Stomach (tissue), 9 donors: ENCODE results near the gene ELAVL4. TPM values are rescaled to one million over a fixed set of nuclear protein-coding genes. Genes with fewer than 3 reads are reported as not detected.
A peak's percentile ranks its signal among the peaks of the same experiment; 100 is the strongest.

Experiments used
- DNase-seq, 2 donors: peaks; one replicate each; pipeline versions ENCODE4 v3.0.0 to v3.0.0-alpha.2; 2013 to 2019
- H3K27ac ChIP-seq, 5 donors: fragments of 200-600 bp in 4 of 5; sonication (generic) in 4 of 5; one replicate each; pipeline ENCODE4 v1.5.1; 2013 to 2019; ENCODE audit warnings: mild to moderate bottlenecking in 1 of 5, moderate library complexity in 1 of 5
- H3K27me3 ChIP-seq, 3 donors: fragments of 200-600 bp; sonication (generic); one replicate each; pipeline ENCODE4 v1.5.1; 2017 to 2019; ENCODE audit warnings: mixed run types in 1 of 3
- H3K36me3 ChIP-seq, 4 donors: fragments of 200-600 bp; sonication (generic); 1 replicate in 3 of 4; 2 replicates in 1 of 4; pipeline ENCODE4 v1.5.1; 2016 to 2019
- H3K4me1 ChIP-seq, 4 donors: fragments of 200-600 bp; sonication (generic); one replicate each; pipeline ENCODE4 v1.5.1; 2016 to 2019
- H3K4me3 ChIP-seq, 4 donors: fragments of 200-600 bp; sonication (generic) in 3 of 4; one replicate each; pipeline ENCODE4 v1.5.1; 2016 to 2019; ENCODE audit warnings: mild to moderate bottlenecking in 1 of 4
- H3K9me3 ChIP-seq, 4 donors: fragments of 200-600 bp; sonication (generic); one replicate each; pipeline ENCODE4 v1.5.1; 2016 to 2019
- EP300 ChIP-seq: sonication (generic); formaldehyde crosslinking; IDR thresholded peaks from one replicate; pipeline ENCODE4 v1.6.1; 2017; ENCODE audit warnings: antibody characterized with exemption
- POLR2A ChIP-seq, 4 donors: fragments of 450-650 bp; IDR thresholded peaks; one replicate each; pipeline ENCODE4 v1.6.1; 2016; ENCODE audit warnings: antibody characterized with exemption in 4 of 4, control low read depth in 2 of 4, mild to moderate bottlenecking in 1 of 4, moderate library complexity in 1 of 4
- POLR2AphosphoS5 ChIP-seq, 3 donors: sonication (generic); formaldehyde crosslinking; IDR thresholded peaks; one replicate each; pipeline ENCODE4 v1.6.1; 2016; ENCODE audit warnings: antibody characterized with exemption in 3 of 3
- WGBS, 5 donors: extraction: QIAGEN DNeasy Blood & Tissue Kit in 3 of 5; methylation state at CpG; one replicate each; pipeline versions ENCODE4 v1.1.5 to v1.1.7; 2013 to 2018; 5-methylcytosine and 5-hydroxymethylcytosine counted together
- intact Hi-C: fragments of 100-400 bp; cut with DNase I; formaldehyde crosslinking; loops from one replicate; pipeline ENCODE4 v1.15.1; 2023; ENCODE audit warnings: low total_unique reads
- polyA plus RNA-seq, 3 donors: library from polyadenylated mRNA; stranded (reverse); fragments of 200-250 nt; gene quantifications; one replicate each; pipeline ENCODE4 v1.2.3, GENCODE V29; 2013
- total RNA-seq, 5 donors: library from RNA; depleted of rRNA; stranded (reverse); fragments of >200 nt; gene quantifications; one replicate each; pipeline versions ENCODE4 v1.1.0 to v1.2.3, GENCODE V29; 2014 to 2016
- TF ChIP-seq, protein P1 (sequence below), 7 experiments: fragments of 450-650 bp in 4 of 7; fragments of 200-600 bp in 3 of 7; sonication (generic) in 3 of 7; IDR thresholded peaks; one replicate each; pipeline ENCODE4 v1.5.1; 2016 to 2019; ENCODE audit warnings: antibody characterized with exemption in 7 of 7, control low read depth in 2 of 7, mild to moderate bottlenecking in 1 of 7
- donor health status: healthy with polysubstance abuse.
- donor health status: Bipolar disorder and iron deficiency.
- donor health status: healthy.

Gene ELAVL4
- total and polyA plus RNA-seq, 8 donors: 0.30 to 4.8 (median 0.31) TPM; not detected in 5

DNA sequence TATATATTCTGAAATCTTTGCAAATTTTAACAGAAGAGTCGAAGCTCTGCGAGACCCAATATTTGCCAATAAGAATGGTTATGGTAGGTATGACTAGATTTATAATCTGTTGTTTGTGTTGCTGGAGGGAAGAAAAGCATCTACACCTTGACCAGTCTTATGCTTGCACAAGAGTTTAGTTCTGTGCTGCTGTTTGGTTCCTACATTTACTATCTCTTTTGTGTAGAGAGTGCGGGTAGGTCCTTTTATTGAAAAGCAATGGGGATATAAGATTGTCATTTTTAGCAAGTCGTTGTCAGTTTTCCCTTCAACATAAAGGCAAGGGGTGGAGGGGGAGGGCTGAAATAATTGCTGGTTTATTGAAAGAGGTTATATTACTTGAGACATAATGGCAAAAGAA lies 396 bp downstream of the ELAVL4 start:
- 75 to 82% (median 81%) methylated on average over 4 of the region's 4 CpGs for WGBS, 5 donors
- H3K4me1 ChIP-seq: peaks cover 0 to 14% (median 6%) of the 10 kb centered on the region in 4 donors
- H3K27ac ChIP-seq: no peak overlapping the region
- no peak for TF ChIP-seq POLR2AphosphoS5 (IDR thresholded peaks at IDR 0.05)
- TF ChIP-seq EP300: no peak
- TF ChIP-seq POLR2A (IDR thresholded peaks at IDR 0.05): no peak
- TF ChIP-seq, protein P1, sequence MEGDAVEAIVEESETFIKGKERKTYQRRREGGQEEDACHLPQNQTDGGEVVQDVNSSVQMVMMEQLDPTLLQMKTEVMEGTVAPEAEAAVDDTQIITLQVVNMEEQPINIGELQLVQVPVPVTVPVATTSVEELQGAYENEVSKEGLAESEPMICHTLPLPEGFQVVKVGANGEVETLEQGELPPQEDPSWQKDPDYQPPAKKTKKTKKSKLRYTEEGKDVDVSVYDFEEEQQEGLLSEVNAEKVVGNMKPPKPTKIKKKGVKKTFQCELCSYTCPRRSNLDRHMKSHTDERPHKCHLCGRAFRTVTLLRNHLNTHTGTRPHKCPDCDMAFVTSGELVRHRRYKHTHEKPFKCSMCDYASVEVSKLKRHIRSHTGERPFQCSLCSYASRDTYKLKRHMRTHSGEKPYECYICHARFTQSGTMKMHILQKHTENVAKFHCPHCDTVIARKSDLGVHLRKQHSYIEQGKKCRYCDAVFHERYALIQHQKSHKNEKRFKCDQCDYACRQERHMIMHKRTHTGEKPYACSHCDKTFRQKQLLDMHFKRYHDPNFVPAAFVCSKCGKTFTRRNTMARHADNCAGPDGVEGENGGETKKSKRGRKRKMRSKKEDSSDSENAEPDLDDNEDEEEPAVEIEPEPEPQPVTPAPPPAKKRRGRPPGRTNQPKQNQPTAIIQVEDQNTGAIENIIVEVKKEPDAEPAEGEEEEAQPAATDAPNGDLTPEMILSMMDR (IDR thresholded peaks at IDR 0.05): no peak
- intact Hi-C loops: no loop called here
- no peaks in the 10 kb centered on the region for H3K36me3 ChIP-seq
- no peak for DNase-seq
- H3K27me3 ChIP-seq: peaks cover 0 to 51% (median 24%) of the 10 kb centered on the region in 3 donors
- H3K4me3 ChIP-seq: no peak overlapping the region
- no peaks in the 10 kb centered on the region for H3K9me3 ChIP-seq

DNA sequence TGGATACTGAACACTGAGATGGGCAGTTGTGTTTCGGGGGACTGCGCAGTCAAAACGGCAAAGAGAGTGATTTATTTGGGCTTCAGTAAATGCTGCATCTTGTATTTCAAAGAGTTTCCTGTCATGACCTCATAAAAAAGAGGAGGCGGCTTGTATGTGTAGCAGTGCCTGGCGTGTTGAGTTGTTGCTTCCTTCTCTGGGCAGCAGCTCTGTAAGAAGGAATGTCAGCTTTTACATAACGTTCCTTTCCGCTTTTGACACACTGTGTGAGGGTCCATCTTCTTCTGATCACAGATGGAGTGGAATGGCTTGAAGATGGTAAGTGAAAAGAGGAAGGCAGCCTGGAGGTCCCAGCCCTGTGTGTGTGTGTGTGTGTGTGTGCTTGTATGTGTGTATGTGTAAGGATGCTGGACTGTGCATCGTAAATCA lies 941 bp downstream of the ELAVL4 start:
- intact Hi-C loops: no loop called here
- Histone ChIP-seq H3K27me3 (peaks cover 0 to 55% (median 24%) of the 10 kb centered on the region in 3 donors), H3K4me1 (peaks cover 0 to 14% (median 6%) of the 10 kb centered on the region in 4 donors), H3K9me3 (no peaks in the 10 kb centered on the region), H3K4me3 (no peak overlapping the region), H3K36me3 (no peaks in the 10 kb centered on the region), H3K27ac (no peak overlapping the region)
- no peak for TF ChIP-seq POLR2AphosphoS5 (IDR thresholded peaks at IDR 0.05)
- TF ChIP-seq POLR2A (IDR thresholded peaks at IDR 0.05): no peak
- TF ChIP-seq, protein P1 (IDR thresholded peaks at IDR 0.05): no peak
- TF ChIP-seq EP300: no peak
- peak in 1 of 2 donors; percentile 65 for DNase-seq
- WGBS, 5 donors: 18 to 31% (median 21%) methylated on average over 8 of the region's 8 CpGs

- H3K36me3 ChIP-seq: no peaks in the 10 kb centered on the region
- whole genome bisulfite sequencing, 5 donors: 17 to 32% (median 19%) methylated on average over 9 of the region's 9 CpGs
- TF ChIP-seq, protein P1 (IDR thresholded peaks at IDR 0.05): no peak
- TF ChIP-seq POLR2AphosphoS5 (IDR thresholded peaks at IDR 0.05) (no peak), POLR2A (IDR thresholded peaks at IDR 0.05) (no peak), EP300 (no peak)
- H3K9me3 ChIP-seq: no peaks in the 10 kb centered on the region
- no peak overlapping the region for H3K4me3 ChIP-seq
- peaks cover 0 to 14% (median 6%) of the 10 kb centered on the region in 4 donors for H3K4me1 ChIP-seq
- DNase-seq: peak in 1 of 2 donors; percentile 21
- H3K27ac ChIP-seq: no peak overlapping the region
- intact Hi-C loops: no loop called here
- H3K27me3 ChIP-seq: peaks cover 0 to 55% (median 24%) of the 10 kb centered on the region in 3 donors
These were observed 1.4 kb downstream of the ELAVL4 start for GRCh38 chr1:50110151-50110550.

GRCh38 chr1:50110656-50111055 lies 1.9 kb downstream of the ELAVL4 start:
- WGBS, 5 donors: 2 to 6% (median 3%) methylated on average over 7 of the region's 7 CpGs
- Histone ChIP-seq H3K4me3 (no peak overlapping the region), H3K27me3 (peaks cover 0 to 55% (median 24%) of the 10 kb centered on the region in 3 donors), H3K36me3 (no peaks in the 10 kb centered on the region), H3K27ac (no peak overlapping the region), H3K4me1 (peaks cover 0 to 14% (median 6%) of the 10 kb centered on the region in 4 donors), H3K9me3 (no peaks in the 10 kb centered on the region)
- intact Hi-C loops: no loop called here
- peak in 1 of 2 donors; percentile 59 for DNase-seq
- TF ChIP-seq EP300 (no peak), POLR2AphosphoS5 (IDR thresholded peaks at IDR 0.05) (no peak), POLR2A (IDR thresholded peaks at IDR 0.05) (no peak)
- TF ChIP-seq, protein P1 (IDR thresholded peaks at IDR 0.05): no peak
